A172 (cell line): ENCODE data around the gene ABHD13. TPM values are rescaled to one million over a fixed set of nuclear protein-coding genes. Genes with fewer than 3 reads are reported as not detected.

Source experiments
- DNase-seq: peaks from one replicate; pipeline ENCODE4 v3.0.0-alpha.2; 2015; ENCODE audit warnings: low spot score
- total RNA-seq: library from RNA; depleted of rRNA; stranded (reverse); fragments of >200 nt; shearing (Covaris generic); gene quantifications from 2 replicates; pipeline ENCODE4 v1.2.3, GENCODE V29; 2014; rRNA removed

The ABHD13 gene
- total RNA-seq, 1 experiment from 2014 or later: 13.8 TPM

GRCh38 chr13:108283110-108283509 lies 64.9 kb downstream of the ABHD13 start:
- DNase-seq: no peak

Other genes with a start within 250 kb of the ABHD13 start
- 21.1 and 21.7 TPM in 2 replicates for gene LIG4, start 2.9 kb upstream of the ABHD13 start, total RNA-seq
- not detected in 2 replicates for gene TNFSF13B, start 51.3 kb downstream of the ABHD13 start, total RNA-seq